Stimulated activated naive CD8-positive, alpha-beta T cell treated with anti-CD3 and anti-CD28 coated beads, Interleukin-15, amount 100 ng/mL, for 72 hours (primary cell): ENCODE data around the gene PCSK9.

Experiments
- ATAC-seq: fragments of 150-1000 bp; cut with Tn5 transposase; 2 replicates; pipeline ENCODE4 v1.10.0; 2021; ENCODE audit warnings: mild to moderate bottlenecking, moderate library complexity
- DNase-seq, 2 donors: peaks; one replicate each; pipeline ENCODE4 v3.0.0; 2021 to 2022
- H3K27ac Mint-ChIP-seq, 2 donors: one replicate each; pipeline ENCODE4 v1.8.0; 2022; ENCODE audit warnings: mild to moderate bottlenecking in 2 of 2, mixed read lengths in 2 of 2, moderate library complexity in 2 of 2
- H3K27me3 Mint-ChIP-seq: one replicate; pipeline ENCODE4 v1.8.0; 2022; ENCODE audit warnings: mixed read lengths
- H3K4me1 Mint-ChIP-seq: one replicate; pipeline ENCODE4 v1.8.0; 2022; ENCODE audit warnings: mild to moderate bottlenecking, mixed read lengths
- H3K4me3 Mint-ChIP-seq, 2 donors: one replicate each; pipeline ENCODE4 v1.8.0; 2022; ENCODE audit warnings: mild to moderate bottlenecking in 2 of 2, mixed read lengths in 2 of 2, moderate library complexity in 1 of 2
- H3K9me3 Mint-ChIP-seq, 2 donors: one replicate each; pipeline ENCODE4 v1.8.0; 2022; ENCODE audit warnings: mixed read lengths in 2 of 2

The PCSK9 gene

GRCh38 chr1:55039342-55040082, at the start of gene PCSK9:
Gene PCSK9 (plus strand): TSS chr1:55039548. CDS start chr1:55039838, 290 bp downstream.
- peaks cover 11% of the 10 kb centered on the region for H3K4me1 Mint-ChIP-seq
- H3K4me3 Mint-ChIP-seq: no peak within 1 kb of the TSS
- H3K27ac Mint-ChIP-seq: peak within 1 kb of the TSS in 1 of 2 donors; percentile 61
- peaks cover 80% of the 10 kb centered on the region for H3K27me3 Mint-ChIP-seq
- DNase-seq (no peak), ATAC-seq (peak; percentile 39)
- no peaks in the 10 kb centered on the region for H3K9me3 Mint-ChIP-seq

DNA sequence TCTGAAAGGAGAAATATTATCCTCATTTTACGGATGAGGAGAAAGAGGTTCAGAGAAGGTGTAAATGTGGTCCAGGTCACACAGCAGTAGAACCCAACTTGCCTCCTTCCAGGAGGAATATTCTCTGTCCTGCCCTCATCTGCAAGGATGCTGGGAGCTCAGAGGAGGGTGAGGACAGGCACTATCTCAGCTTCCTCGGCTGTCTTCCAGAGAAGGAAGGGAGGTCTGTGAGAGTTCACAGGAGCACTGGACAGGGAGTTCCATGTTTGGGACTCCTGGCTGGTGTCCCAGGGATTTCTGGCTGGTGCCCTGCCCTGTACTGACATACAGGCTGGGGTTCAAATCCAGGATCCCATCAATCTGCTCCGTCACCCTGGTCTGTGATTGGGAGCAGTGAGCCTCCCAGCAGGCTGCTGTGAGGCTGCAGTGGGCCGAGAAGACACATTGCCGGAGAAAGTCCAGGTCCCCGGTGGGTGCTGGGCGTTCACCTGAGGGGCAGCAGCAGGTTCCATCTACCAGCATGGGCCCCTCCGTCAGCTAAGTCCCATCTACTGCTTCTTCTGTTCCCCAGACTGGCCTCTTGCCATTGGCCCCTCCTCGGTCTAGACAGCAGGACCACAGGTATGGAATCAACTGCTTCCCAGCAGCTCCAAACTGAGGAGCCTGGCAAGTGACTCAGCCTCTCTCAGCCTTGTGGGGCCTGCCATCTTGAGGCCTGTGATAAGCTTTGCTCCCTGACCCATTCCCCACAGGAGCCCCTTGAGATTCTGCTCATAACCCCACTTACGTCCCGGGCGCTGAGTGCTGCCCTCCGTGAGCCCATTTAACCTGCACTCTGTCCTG, 49.2 kb upstream of the PCSK9 start:
- peak overlapping the region in 1 of 2 donors; percentile 21 for H3K27ac Mint-ChIP-seq
- H3K9me3 Mint-ChIP-seq: no peaks in the 10 kb centered on the region
- H3K4me1 Mint-ChIP-seq: no peaks in the 10 kb centered on the region
- peaks cover 26% of the 10 kb centered on the region for H3K27me3 Mint-ChIP-seq
- DNase-seq (no peak), ATAC-seq (no peak)
- H3K4me3 Mint-ChIP-seq: no peak overlapping the region

DNA sequence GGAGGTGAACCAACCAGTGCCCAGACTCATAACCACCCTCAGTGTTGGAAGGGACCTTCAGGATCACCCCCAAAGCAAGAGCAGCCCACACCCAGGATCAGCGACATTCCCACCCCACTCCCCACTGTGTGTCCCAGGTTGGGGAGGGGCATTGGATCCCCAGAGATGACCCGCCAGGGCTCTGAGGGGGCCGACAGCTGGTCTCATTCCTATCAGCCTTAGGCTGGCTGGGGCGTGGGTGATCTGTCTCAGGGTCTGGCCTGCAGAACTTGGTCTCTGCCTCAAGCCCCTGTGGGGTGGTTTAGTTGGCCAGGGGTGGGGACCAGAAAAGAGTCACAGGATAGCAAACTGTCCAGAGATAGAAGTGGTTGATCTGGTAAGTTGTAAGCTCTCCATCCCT, 48.4 kb upstream of the PCSK9 start:
- DNase-seq (no peak), ATAC-seq (no peak)
- Mint-ChIP-seq H3K4me1 (peaks cover 7% of the 10 kb centered on the region), H3K4me3 (no peak overlapping the region), H3K27me3 (peaks cover 26% of the 10 kb centered on the region), H3K9me3 (no peaks in the 10 kb centered on the region), H3K27ac (no peak overlapping the region)

- no peaks in the 10 kb centered on the region for H3K9me3 Mint-ChIP-seq
- DNase-seq (no peak), ATAC-seq (no peak)
- H3K4me1 Mint-ChIP-seq: peaks cover 16% of the 10 kb centered on the region
- no peak overlapping the region for H3K27ac Mint-ChIP-seq
- H3K27me3 Mint-ChIP-seq: peaks cover 32% of the 10 kb centered on the region
- no peak overlapping the region for H3K4me3 Mint-ChIP-seq
These were observed 47.4 kb upstream of the PCSK9 start for GRCh38 chr1:54991939-54992338.

DNA sequence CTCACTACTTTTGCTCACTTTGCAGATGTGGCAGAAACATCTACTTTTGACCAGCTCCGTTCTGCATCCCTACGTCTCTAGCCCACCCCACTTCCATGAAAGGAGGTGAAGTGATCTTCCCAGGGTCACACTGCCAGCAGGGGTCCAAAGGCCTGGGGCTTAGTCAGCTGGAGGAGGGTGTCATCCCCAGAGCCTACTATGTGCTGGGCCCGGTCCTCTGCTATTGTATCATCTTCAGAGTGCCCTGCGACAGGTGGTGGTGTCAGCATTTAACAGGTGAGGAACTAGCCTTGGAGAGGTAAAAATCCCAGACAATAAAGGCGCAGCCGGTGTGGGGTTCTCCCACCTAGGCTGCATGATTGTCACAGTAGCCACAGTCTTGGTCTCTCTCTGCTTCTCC, 46.2 kb upstream of the PCSK9 start:
- H3K27ac Mint-ChIP-seq: no peak overlapping the region
- peaks cover 43% of the 10 kb centered on the region for H3K27me3 Mint-ChIP-seq
- H3K9me3 Mint-ChIP-seq: no peaks in the 10 kb centered on the region
- no peak overlapping the region for H3K4me3 Mint-ChIP-seq
- ATAC-seq (no peak), DNase-seq (no peak)
- H3K4me1 Mint-ChIP-seq: peaks cover 22% of the 10 kb centered on the region

- DNase-seq (no peak), ATAC-seq (no peak)
- no peaks in the 10 kb centered on the region for H3K9me3 Mint-ChIP-seq
- H3K27ac Mint-ChIP-seq: peak overlapping the region in 1 of 2 donors; percentile 20
- H3K27me3 Mint-ChIP-seq: peaks cover 43% of the 10 kb centered on the region
- no peak overlapping the region for H3K4me3 Mint-ChIP-seq
- H3K4me1 Mint-ChIP-seq: peaks cover 22% of the 10 kb centered on the region
These were observed 44.9 kb upstream of the PCSK9 start for GRCh38 chr1:54994355-54994990.

GRCh38 chr1:54995013-54995760, 44.2 kb upstream of the PCSK9 start:
- peaks cover 22% of the 10 kb centered on the region for H3K4me1 Mint-ChIP-seq
- ATAC-seq (no peak), DNase-seq (no peak)
- no peaks in the 10 kb centered on the region for H3K9me3 Mint-ChIP-seq
- peak overlapping the region in 1 of 2 donors; percentile 81 for H3K27ac Mint-ChIP-seq
- H3K27me3 Mint-ChIP-seq: peaks cover 43% of the 10 kb centered on the region
- no peak overlapping the region for H3K4me3 Mint-ChIP-seq

DNA sequence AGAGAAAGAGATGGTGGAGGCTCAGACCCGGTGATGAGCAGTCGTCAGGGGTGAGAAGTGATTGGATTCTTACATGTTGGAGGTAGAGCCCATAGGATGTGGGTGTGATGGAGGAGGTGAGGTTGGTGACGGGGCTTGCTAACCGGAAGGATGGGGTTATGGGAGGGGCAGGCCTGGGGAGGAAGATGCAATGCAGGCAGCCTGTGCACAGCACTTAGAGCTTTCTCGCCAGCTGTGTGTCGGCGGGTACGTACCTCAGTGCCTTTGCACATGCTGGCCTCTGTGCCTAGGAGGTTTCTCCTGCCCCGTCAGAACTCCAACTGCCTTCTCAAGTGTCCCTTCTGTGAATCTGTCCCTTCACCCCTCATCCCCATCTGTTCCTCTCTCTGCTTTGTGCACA, 43.5 kb upstream of the PCSK9 start:
- ATAC-seq: peak; percentile 55
- Mint-ChIP-seq H3K4me1 (peaks cover 22% of the 10 kb centered on the region), H3K4me3 (peak overlapping the region; percentile 50 to 64), H3K27me3 (peaks cover 43% of the 10 kb centered on the region), H3K9me3 (no peaks in the 10 kb centered on the region), H3K27ac (peak overlapping the region in 1 of 2 donors; percentile 10)
- peak in 1 of 2 donors; percentile 40 for DNase-seq

- Mint-ChIP-seq H3K27ac (peak overlapping the region; percentile 10 to 49), H3K9me3 (no peaks in the 10 kb centered on the region), H3K4me1 (peaks cover 22% of the 10 kb centered on the region), H3K4me3 (peak overlapping the region; percentile 50 to 64), H3K27me3 (peaks cover 43% of the 10 kb centered on the region)
- ATAC-seq (peak; percentile 88), DNase-seq (peak; percentile 79 to 82)
These were observed 42.9 kb upstream of the PCSK9 start for GRCh38 chr1:54996359-54996868.

- Mint-ChIP-seq H3K4me3 (peak overlapping the region; percentile 50 to 64), H3K9me3 (no peaks in the 10 kb centered on the region), H3K4me1 (peaks cover 22% of the 10 kb centered on the region), H3K27ac (peak overlapping the region in 1 of 2 donors; percentile 49), H3K27me3 (peaks cover 43% of the 10 kb centered on the region)
- DNase-seq (no peak), ATAC-seq (no peak)
These were observed 42.3 kb upstream of the PCSK9 start for GRCh38 chr1:54996869-54997710.

- DNase-seq: no peak
- no peak for ATAC-seq
- no peaks in the 10 kb centered on the region for H3K9me3 Mint-ChIP-seq
- peaks cover 22% of the 10 kb centered on the region for H3K4me1 Mint-ChIP-seq
- H3K27ac Mint-ChIP-seq: no peak overlapping the region
- no peak overlapping the region for H3K4me3 Mint-ChIP-seq
- H3K27me3 Mint-ChIP-seq: peaks cover 43% of the 10 kb centered on the region
These were observed 41.7 kb upstream of the PCSK9 start for GRCh38 chr1:54997711-54997986.

DNA sequence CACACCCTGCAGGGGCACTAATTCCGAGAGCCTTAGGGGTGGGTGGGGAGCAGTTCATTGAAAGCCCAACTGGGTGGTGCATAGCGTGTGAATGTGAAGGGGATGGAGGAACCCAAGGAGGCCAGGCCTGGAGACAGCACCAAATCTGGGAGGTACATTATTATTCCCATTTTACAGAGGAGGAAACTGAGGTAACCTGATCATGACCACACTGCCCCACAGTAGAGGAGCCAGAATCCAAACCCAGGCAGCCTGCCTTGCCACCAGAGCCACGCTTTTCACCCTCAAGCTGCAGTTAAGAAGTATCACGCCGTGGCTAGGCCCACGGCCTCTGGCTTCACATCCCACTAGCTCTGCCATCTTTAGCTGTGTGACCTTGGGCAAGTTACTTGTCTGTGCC, 41.2 kb upstream of the PCSK9 start:
- H3K4me1 Mint-ChIP-seq: peaks cover 22% of the 10 kb centered on the region
- no peak overlapping the region for H3K4me3 Mint-ChIP-seq
- ATAC-seq: no peak
- no peak overlapping the region for H3K27ac Mint-ChIP-seq
- DNase-seq: no peak
- no peaks in the 10 kb centered on the region for H3K9me3 Mint-ChIP-seq
- H3K27me3 Mint-ChIP-seq: peaks cover 43% of the 10 kb centered on the region

DNA sequence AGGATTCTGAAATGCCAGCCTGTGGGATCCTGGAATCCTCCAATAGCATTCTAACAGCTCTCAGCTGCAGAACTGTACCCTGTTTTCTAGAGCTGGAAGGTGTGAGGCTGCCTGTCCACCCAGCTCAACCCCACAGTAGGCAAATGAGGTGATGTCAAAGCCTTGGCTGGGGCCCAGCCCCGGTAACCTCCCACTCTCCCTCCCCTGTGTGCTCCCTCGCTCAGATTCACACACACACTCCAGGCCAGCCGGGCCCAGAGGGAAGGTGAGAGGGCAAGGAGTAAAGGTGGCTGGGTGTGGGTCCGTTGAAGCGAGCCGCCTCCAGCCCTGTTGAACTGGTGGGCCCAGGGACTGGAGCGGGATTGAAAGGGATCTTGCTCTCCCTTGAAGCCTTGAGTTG, 40.7 kb upstream of the PCSK9 start, which contains the start of gene BSND:
TSS of gene BSND (plus strand) at position 257 of the 400 bp plus-strand sequence. CDS start 254 bp downstream, outside the sequence.
- Mint-ChIP-seq H3K27me3 (peaks cover 43% of the 10 kb centered on the region), H3K4me1 (peaks cover 22% of the 10 kb centered on the region), H3K27ac (no peak within 1 kb of the TSS), H3K9me3 (no peaks in the 10 kb centered on the region), H3K4me3 (no peak within 1 kb of the TSS)
- no peak for DNase-seq
- no peak for ATAC-seq
